T-helper 22 cell (primary cell): Measurements from ENCODE around the gene FMR1NB.

ENCODE experiments used
- DNase-seq: peaks from one replicate; pipeline ENCODE4 v3.0.0-alpha.2; 2020; ENCODE audit warnings: low read depth

The FMR1NB gene

DNA sequence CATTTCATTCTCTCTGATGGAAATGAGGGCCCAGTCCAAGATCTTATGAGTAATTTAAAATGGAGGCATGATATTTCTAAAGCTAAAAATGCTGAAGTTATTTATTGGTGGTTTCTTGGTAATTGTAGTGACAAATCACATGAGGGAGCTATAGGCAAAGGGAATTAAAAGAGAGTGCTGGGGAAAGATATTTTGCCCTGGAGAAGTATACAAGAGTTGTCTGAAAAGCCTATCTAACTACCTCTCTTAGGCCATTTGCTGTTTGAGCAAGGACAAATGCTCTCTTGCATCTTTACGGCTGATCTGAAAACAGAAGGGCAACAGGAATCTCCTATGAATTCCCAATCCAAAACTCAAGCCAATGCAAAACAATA, 89.4 kb downstream of the FMR1NB start:
- no peak for DNase-seq
